ENCODE measurements around the gene LYRM1.
"Not testable (repeated sequence)": the region's sequence is repeated elsewhere in the genome, so short reads cannot be mapped to it uniquely, and the experiment has no call there.

LYRM1 gene, protein sequence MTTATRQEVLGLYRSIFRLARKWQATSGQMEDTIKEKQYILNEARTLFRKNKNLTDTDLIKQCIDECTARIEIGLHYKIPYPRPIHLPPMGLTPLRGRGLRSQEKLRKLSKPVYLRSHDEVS

DNA sequence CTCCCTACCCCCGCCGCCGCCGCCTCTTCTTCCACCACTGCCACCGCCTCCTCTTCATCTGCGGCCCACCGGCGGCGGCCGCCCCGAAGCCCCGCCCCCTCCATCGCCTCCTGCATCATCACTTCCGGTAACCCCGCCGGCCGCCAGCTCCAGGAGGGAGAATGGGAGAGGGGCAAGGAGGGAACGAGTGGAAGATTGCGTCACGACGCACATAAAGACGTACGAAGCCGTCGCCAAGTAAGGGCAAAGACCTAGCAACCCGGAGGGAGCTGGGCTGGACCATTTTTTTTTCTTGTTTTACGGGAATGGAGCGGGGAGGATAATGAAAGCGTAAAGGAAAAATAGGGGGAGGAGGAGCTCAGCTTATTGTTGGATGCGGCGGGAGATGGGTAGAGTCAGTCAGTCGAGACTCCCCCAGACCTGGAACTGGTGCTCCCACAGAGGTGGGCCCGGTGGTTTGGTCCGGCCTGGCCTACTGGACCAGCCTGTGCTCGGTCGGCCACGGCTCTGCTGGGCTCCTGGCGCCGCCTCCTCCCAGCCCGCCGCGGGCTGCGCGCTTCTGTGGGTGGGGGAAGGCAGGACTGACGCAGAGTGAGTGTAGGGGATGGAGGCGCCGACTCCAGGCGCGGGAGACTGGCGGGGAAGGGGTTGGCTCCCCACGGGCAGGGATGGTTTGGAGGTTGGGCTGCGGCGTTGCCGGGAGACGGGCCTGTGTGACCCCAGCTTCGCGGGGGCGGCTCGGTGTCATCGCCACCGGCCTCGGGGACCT, at the start of gene LYRM1, which contains the start of gene DCUN1D3:
Gene LYRM1, plus strand, starts transcription at position 473 of the 769 bp plus-strand sequence. CDS start 14,785 bp downstream, outside the sequence.
Gene DCUN1D3, minus strand, starts transcription at position 60 of the 769 bp plus-strand sequence. CDS start 37,820 bp downstream, outside the sequence.
- in situ Hi-C loops (cut with HindIII; ENCODE audit: low sequenced_read_pairs): no loop called here

DNA sequence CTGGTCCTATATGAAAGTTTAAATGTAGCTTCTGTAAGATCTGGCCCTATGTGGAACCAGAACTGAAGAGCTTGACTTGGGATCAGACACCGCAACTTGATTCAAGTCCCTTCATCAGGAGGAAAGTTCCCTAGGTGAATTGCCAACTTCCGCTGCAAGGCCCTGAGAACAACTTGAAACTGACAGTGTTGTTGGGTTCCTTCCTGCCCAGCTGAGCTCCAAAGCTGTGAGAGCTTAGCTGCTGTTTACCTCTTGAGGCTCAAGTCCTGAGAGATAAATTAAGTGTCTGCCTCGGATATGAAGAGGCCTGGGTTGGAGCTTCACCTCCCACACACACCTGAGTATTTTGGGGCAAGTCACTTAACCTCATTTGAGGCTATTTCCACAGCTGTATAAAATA, 49.6 kb upstream of the LYRM1 start:
- in situ Hi-C loops (cut with HindIII; ENCODE audit: low sequenced_read_pairs): loop anchor here (10.0 kb wide), 1 partner anchor 234 kb away; no protein-coding TSS in a partner anchor

DNA sequence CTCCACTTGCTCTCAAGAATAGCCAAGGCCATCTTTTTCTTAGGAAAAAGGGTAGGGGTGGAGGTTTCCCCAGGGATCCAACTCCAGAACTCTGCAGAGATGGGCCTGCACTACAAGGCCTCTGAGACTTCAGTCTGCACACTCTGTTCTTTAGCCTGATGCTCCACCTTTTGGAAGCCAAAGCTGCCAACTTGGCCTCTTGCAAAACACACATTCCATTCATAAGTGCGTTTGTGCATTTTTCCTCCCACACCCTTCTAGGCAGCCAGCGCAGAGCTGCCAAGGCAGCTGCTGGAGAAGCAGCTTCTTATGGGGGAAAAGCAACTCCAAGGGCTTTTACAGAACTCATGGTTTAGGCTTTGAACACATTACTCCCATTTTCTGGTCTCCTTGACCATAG, 49.0 kb upstream of the LYRM1 start:
- in situ Hi-C loops (cut with HindIII; ENCODE audit: low sequenced_read_pairs): loop anchor here (10.0 kb wide), 1 partner anchor 233 kb away; no protein-coding TSS in a partner anchor

DNA sequence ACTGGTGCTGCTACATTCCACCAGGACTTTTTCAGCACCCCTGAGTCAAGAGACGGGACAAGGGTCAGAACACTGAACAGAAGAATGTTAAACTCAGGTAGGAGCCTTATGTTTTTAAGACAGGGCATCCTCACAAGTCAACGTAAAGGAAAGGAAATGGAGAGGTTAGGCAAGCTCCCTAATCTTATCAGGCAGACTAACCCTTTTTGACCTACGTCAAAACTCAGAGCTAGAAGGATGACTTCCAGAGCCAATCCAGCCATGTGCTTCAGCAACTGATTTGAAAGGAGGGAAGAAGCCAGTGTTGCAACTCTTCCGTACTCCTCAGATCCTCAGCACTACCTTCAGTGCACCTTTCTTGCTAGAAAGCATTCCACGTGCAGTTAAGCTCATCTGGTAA, 47.4 kb upstream of the LYRM1 start:
- in situ Hi-C loops (cut with HindIII; ENCODE audit: low sequenced_read_pairs): loop anchor here (10.0 kb wide), 1 partner anchor 232 kb away; no protein-coding TSS in a partner anchor

DNA sequence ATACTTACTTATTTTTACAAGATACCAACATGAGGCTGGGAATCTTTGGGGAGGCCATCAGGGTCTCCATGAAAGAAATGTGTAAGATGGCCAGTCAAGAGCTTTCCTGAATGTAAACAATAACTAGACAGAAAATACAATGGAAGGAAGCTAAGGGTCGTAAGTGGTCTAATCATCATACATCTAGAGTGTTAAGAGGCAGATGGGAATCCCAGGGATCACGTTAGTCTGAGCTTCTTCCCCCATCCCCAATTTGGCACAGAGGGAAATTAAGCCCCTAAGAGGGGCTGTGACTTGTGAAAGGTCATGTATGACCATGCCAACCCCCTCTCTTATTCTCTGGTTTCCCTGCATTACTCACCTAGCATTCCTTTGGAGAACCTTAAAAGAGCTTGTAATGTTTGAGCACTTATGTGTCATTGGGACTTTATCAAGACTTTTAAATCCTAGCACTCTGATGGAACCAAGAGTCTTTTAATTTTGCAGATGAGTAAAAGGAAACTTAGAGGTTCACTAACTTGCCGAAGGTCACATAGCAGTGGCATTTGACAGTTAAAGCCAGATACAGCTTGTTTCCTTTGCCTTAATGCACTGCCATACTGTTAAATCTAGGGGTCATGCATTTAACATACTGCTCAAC, 46.5 kb upstream of the LYRM1 start:
- in situ Hi-C loops (cut with HindIII; ENCODE audit: low sequenced_read_pairs): loop anchor here (10.0 kb wide), 1 partner anchor 231 kb away; no protein-coding TSS in a partner anchor

DNA sequence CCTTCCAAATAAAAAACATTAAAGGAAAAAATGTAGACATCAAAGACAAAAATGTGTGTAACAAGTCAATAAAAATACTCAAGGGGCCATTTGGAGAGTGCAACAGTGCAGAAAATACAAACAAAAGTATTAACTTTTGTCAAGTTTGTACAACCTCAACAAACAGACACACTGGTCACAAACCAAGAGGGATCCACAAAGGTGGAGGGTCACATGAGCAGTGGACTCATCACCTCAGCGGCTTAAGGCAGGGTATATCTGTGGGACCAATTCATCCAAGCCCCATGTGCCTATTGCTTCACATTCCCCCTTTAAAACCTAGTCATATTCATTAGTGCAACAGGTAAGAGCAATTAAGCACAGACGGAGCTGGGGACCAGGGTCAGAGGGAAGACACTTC, 45.6 kb upstream of the LYRM1 start:
- in situ Hi-C loops (cut with HindIII; ENCODE audit: low sequenced_read_pairs): loop anchor here (10.0 kb wide), 1 partner anchor 230 kb away; no protein-coding TSS in a partner anchor

DNA sequence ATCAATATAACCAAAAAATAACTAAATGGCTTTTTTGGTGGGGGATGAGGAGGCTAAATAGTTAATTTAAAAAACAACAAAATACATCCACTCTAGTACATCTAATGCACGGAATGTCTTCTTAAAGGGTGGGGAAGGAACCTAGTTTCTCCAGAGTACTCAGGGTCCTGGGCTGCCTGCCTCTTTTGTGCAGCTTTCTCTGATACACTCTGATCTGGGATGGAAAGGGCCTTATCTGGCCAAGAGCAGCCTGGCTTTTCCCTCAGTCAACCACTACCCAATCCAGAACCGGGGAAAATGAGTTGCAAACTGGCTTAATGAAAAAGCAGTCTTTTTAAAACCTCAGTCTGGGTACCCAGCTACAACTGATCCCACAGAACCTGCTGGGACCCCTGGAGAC, 43.3 kb upstream of the LYRM1 start:
- in situ Hi-C loops (cut with HindIII; ENCODE audit: low sequenced_read_pairs): loop anchor here (10.0 kb wide), 1 partner anchor 228 kb away; no protein-coding TSS in a partner anchor

DNA sequence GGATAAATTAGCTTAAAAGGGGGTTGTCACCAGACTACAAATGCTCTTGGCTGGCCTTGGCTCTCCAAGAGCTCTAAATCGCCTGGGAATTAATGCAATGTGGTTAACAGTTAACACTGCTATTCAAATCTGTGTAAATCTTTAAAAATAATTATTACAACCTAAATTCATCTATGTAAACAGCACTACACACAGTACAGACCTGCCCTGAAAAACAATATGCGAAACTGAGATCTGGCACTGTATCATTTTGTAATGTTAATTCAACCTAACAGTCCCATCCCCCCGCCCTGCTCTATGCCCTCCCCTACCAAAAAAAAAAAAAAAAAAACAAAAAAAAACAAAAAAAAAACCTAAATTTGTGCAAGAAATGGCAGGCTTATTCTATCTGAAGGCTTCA, 41.3 kb upstream of the LYRM1 start:
- in situ Hi-C loops (cut with HindIII; ENCODE audit: low sequenced_read_pairs): loop anchor here (10.0 kb wide), 1 partner anchor 226 kb away; no protein-coding TSS in a partner anchor

DNA sequence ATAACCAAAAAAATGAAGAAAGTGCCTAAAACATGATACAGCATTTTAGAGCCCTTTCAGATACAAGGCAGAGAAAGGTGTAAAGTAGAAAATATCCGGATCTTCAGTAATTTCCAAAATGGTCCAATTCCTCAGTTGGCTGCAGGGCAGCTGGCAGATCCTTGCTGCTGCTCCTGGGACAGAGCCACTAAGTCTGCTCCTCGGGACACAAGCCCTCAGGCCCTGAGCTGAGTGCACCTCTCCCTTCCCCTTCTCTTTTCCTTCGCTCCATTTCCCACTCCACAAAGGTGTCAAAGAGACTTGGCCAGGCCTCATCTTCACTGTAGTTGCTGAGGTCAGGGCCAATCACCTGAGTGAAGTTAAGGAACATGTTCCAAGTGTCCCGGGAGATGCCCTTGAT, 40.9 kb upstream of the LYRM1 start:
- in situ Hi-C loops (cut with HindIII; ENCODE audit: low sequenced_read_pairs): loop anchor here (10.0 kb wide), 1 partner anchor 225 kb away; no protein-coding TSS in a partner anchor

DNA sequence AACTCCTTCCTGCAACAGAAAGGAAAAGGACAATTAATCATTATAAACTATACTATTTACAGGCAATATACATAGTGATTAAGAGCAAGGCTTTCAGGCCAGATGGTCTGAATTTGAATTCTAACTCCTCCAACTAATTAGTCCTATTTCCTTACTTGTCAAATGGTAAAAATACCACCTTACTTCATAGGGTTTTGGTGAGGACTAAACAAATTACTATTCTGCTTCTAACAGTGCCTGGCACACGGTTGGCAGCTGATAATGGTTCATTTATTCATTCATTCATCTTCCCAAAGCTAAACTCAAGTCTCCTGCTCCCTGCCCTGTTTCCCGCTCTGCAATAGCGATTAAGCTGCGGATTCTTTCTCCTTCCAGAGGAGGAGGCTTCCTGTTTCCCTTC, 40.2 kb upstream of the LYRM1 start:
- in situ Hi-C loops (cut with HindIII; ENCODE audit: low sequenced_read_pairs): no loop called here

DNA sequence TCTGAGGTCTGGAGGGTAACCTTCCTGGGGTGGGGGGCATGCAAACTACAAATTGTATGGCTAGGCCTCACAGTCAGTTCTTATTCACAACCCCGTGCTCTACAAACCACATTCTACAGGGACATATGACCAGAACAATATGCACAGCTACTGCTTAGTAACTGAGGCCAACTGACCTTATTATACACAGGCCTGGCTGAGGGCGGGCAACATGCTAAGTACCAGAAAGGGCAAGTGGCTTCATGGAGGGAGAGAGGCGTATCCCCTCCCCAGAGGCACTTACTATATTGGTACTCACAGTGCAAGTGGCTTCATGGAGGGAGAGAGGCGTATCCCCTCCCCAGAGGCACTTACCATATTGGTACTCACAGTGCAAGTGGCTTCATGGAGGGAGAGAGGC, 39.6 kb upstream of the LYRM1 start:
- in situ Hi-C loops (cut with HindIII; ENCODE audit: low sequenced_read_pairs): not testable (repeated sequence)

DNA sequence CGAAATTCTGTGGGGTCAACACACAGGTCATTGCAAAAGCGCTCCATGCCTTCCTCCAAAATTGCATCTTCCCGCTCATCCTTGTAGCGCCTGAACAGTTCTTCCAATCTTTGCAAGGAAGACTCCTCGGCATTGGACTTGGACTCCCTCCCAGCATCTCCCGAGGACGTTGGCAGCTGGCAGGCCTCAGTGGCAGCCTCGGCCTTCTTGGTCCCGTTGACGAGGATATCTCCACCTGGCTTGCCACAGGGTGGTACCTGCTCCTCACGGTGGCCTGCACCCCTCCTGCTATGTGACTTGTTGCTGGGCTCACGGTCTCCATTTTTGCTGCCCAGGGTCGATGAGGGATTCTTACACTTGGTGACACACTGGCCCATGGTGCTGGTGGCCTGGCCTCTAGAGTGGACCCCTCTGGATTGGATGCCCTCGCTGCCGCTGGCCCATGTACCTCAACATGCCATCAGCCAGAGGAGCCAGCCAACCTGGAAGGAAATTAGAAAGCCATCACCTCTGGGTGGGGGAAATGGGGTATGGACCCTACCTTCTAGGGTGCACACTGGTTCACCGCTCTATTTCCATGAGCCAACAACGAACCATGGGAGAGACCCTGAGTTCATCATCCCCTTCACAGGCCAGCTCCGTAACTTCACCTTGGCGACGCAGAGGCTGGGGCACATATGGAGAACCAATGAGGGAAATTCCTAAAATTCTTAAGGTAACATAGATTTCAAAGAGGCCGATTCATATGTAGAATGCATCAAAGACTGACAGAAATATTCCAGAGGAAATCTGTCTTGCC, 38.2 kb upstream of the LYRM1 start:
- in situ Hi-C loops (cut with HindIII; ENCODE audit: low sequenced_read_pairs): no loop called here

DNA sequence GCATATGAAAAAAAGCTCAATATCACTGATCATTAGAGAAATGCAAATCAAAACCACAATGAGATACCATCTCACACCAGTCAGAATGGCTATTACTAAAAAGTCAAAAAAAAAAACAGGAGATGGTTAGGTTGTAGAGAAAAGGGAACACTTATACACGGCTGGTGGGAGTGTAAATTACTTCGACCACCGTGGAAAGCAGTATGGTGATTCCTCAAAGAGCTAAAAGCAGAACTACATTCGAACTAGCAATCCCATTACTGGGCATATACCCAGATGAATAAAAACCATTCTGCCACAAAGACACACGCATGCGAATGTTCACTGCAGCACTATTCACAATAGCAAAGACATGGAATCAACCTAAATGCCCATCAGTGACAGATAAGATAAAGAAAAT, 36.2 kb upstream of the LYRM1 start:
- in situ Hi-C loops (cut with HindIII; ENCODE audit: low sequenced_read_pairs): not testable (repeated sequence)

DNA sequence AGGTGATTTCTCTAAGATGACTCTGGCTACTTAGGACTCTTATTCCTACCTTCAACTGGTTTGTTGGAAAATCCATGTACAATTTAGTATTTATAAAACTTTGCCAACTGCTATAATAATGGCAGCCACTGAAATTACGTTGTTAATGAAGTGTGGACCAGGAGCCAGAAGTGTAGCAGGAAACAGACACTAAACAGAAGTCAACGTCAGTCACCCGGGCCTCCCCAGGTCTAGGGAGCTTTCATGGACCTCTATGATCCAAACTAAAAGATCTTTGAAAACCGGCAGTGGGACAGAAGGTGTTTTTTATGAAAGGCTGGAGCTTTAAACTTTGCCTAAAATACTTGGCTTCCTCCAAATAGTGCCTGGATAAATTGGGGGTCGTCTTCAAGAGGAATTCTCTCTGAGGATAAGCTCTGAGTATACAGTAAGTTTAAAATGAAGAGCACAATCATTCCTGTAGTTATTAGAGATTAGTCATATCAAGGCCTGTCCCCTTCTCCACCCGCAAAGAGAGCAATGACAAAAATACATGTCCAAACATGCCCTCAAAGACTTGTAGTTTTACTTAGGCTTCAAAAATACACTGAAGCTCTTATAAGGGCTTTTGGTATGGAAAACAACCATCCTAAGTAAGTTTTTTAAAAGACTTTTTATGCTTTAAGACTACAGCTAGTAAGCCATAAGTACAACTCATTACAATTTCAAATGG, 35.0 kb upstream of the LYRM1 start:
- in situ Hi-C loops (cut with HindIII; ENCODE audit: low sequenced_read_pairs): no loop called here

DNA sequence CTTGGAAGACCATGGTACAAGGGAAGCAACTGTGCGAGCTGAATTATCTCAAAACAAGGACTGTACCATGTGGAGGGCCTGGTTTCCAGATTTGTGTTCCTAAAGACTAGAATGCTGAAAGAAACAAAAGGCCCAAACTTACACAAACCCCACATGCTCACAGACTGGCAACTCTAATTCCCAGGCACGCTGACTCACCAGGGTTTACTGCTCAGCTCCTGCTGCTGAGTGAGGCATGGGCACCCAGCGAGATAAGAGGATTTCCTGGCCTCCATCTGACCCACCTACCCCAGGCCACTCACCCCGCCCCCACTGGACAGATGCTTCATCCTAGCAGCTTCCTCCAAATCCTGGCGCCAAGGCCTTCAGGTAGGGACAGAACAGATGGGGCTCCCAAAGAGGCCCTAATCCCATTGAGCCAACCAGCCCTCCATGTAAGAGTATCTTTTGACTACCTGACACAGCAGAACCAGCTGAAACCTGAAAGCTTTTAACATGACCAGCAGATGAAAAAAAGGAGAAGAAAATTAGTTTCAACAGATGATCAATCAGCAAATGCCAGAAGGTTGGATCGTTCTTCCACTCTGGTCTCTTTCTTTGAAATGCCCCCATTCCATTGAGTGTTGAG, 34.3 kb upstream of the LYRM1 start:
- in situ Hi-C loops (cut with HindIII; ENCODE audit: low sequenced_read_pairs): no loop called here

DNA sequence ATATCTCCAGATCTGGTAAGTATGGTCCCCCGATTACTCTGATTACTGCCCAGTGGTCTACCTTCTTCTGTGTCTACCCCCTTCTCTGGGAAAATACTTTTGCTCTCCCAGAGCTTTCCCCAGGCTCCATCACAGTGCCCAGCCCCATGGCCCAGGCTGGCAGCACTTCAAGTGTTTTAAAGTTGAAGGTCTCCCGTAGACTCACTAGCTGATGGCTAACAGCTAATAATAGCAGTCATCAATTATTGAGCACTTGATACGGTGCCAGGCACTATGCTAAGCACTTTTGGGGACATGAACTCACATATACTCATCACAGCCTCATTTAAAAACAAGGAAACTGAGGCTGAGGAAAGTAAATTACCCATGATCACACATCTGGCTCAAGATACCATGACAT, 33.8 kb upstream of the LYRM1 start:
- in situ Hi-C loops (cut with HindIII; ENCODE audit: low sequenced_read_pairs): no loop called here

DNA sequence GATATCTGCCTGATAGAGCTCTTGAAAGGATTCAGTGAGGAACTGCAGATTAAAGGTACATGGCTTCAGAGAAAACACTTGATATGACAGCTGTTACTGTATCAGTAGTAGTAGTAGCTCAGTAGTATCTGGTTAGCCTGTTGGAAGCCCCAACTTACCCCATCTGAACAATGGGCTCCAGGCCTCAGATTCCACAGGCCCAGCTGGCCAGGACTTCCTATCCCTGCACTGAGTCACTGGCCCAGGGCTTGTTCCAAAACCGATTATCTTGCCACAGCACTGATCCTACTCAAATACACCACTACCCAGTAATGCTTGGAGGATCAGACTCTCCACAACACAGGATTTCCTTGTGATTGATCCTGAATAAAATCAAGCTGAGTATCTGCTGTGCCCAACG, 33.0 kb upstream of the LYRM1 start:
- in situ Hi-C loops (cut with HindIII; ENCODE audit: low sequenced_read_pairs): no loop called here

DNA sequence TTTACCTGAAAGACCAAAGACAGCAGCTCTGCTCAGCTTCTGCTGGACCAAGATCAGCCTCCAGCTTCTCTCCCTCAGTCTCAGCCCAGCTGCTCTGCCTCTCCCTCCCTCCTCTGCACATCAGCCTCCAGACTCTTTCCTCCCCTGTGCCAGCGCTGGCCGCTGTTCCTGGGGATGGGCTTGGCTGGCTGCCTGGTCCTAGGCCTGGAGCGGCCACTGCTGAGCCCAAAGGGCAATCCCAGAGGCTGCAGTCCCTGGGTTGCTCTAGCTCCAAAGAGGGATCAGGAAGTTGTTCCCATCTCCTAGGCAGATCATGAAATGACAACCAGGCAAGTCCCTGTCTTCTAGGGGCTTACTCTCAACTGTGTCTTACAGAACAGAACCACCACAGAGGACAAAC, 31.7 kb upstream of the LYRM1 start:
- in situ Hi-C loops (cut with HindIII; ENCODE audit: low sequenced_read_pairs): no loop called here

DNA sequence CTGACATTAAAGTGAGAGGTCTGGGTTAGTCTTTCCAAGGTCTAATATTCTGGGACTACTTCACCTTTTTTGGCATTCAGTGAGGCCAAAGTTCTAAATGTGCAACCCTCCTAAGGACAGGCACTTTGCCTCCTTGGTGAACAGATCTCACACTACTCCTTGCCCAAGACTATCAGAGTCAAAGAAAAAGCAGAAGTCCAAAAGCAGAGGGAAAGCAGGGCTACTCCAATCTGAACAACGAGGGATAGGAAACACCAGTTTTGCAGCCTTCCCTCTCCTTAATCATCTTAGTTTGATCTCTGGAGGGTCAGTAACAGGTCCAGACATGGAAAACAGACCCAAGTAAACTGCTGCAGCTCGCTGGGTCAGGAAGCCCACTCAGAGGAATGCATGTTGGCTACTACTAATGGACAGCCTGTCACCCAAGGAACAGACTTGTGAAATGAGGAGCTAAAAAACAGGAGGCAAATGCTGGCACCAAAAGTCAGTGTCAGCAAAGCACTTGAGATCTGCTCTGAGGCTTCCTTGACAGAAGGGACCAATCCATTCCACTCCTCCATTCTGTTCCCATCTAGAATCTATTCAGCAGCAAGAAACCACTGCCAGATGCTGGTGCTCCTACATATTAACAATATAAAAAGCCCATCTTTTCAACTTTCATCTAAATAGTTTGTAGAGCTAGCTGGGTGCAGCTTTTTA, 30.3 kb upstream of the LYRM1 start:
- in situ Hi-C loops (cut with HindIII; ENCODE audit: low sequenced_read_pairs): no loop called here

All from DLD1 (cell line).